Panc1 (cell line): ENCODE data around the gene RIMBP2. TPM values are rescaled to one million over a fixed set of nuclear protein-coding genes. Genes with fewer than 3 reads are reported as not detected.

Experiments
- ATAC-seq: fragments of 200-7000 bp; cut with Tn5 transposase; 2 replicates; pipeline ENCODE4 v1.9.1; 2020; ENCODE audit warnings: mild to moderate bottlenecking, moderate library complexity
- BruUV-seq: library from RNA; stranded (reverse); fragments of 400-500 nt; replicated peaks from 2 replicates; lab custom pipeline; 2021; lab: Mats Ljungman, UMichigan
- CTCF ChIA-PET: fragments of 300-600 bp; sonication (Branson Sonifier 250); formaldehyde crosslinking; loops from one replicate; lab custom pipeline; 2022; ENCODE audit warnings: antibody characterized with exemption; lab: Charles Lee
- POLR2A ChIA-PET: fragments of 300-600 bp; sonication (Branson Sonifier 250); formaldehyde crosslinking; loops from one replicate; lab custom pipeline; 2022; ENCODE audit warnings: antibody characterized with exemption; lab: Charles Lee
- DNase-seq: peaks from one replicate; pipeline ENCODE4 v3.0.0-alpha.2; 2010; ENCODE audit warnings: low read depth, low spot score
- H3K27ac ChIP-seq: 2 replicates; pipeline ENCODE4 v1.5.1; 2011; ENCODE audit warnings: mild to moderate bottlenecking, low read length, inconsistent platforms
- H3K27me3 ChIP-seq: fragments of 200-500 bp; sonication (Bioruptor generic); 2 replicates; pipeline ENCODE4 v1.6.0; 2014; ENCODE audit warnings: low read length, inconsistent platforms; ENCODE audit not compliant: control insufficient read depth, insufficient read depth
- H3K36me3 ChIP-seq: fragments of 200-500 bp; sonication (Bioruptor generic); 2 replicates; pipeline ENCODE4 v1.5.1; 2014; ENCODE audit warnings: inconsistent platforms, mild to moderate bottlenecking, low read length, moderate library complexity; ENCODE audit not compliant: control insufficient read depth, insufficient read depth
- H3K4me1 ChIP-seq: 2 replicates; pipeline ENCODE4 v1.5.1; 2011; ENCODE audit warnings: inconsistent platforms, mild to moderate bottlenecking, low read length, moderate library complexity; ENCODE audit not compliant: control insufficient read depth, insufficient read depth
- H3K4me3 ChIP-seq, 2 experiments: 2 replicates each; pipeline ENCODE4 v1.5.1; 2011 to 2012; ENCODE audit warnings: low read depth in 2 of 2, low read length in 2 of 2, mild to moderate bottlenecking in 2 of 2, inconsistent platforms in 1 of 2, moderate library complexity in 1 of 2
- H3K9me3 ChIP-seq: fragments of 200-500 bp; sonication (Bioruptor generic); 2 replicates; pipeline ENCODE4 v1.5.1; 2014; ENCODE audit warnings: low read depth, mild to moderate bottlenecking, inconsistent platforms, low read length, moderate library complexity; ENCODE audit not compliant: control insufficient read depth, insufficient read depth
- CTCF ChIP-seq: fragments of 450-650 bp; IDR thresholded peaks from 2 replicates; pipeline ENCODE4 v1.5.1; 2017; ENCODE audit warnings: mild to moderate bottlenecking
- POLR2AphosphoS5 ChIP-seq: IDR thresholded peaks from 2 replicates; pipeline ENCODE4 v1.6.1; 2012; ENCODE audit warnings: mild to moderate bottlenecking, low read depth, low read length, moderate library complexity
- REST ChIP-seq, 2 experiments: IDR thresholded peaks; 2 replicates each; pipeline ENCODE4 v1.6.1; 2011 to 2012; ENCODE audit warnings: low read depth in 2 of 2, control low read depth in 1 of 2, low read length in 1 of 2, mild to moderate bottlenecking in 1 of 2, moderate library complexity in 1 of 2; ENCODE audit not compliant: insufficient read depth in 1 of 2
- SIN3A ChIP-seq: IDR thresholded peaks from 2 replicates; pipeline ENCODE4 v1.6.1; 2012; ENCODE audit warnings: low read depth, mild to moderate bottlenecking, low read length, moderate library complexity, borderline replicate concordance; ENCODE audit not compliant: insufficient read depth
- TCF7L2 ChIP-seq: IDR thresholded peaks from 2 replicates; pipeline ENCODE4 v1.6.1; 2011; ENCODE audit warnings: mild to moderate bottlenecking, low read depth, low read length, inconsistent platforms
- in situ Hi-C: cut with HindIII; loops from 2 replicates; pipeline ENCODE4 v1.10.0; 2016; ENCODE audit warnings: low sequenced_read_pairs, low pct_unique_long_range_greater_than_20kb
- intact Hi-C: fragments of 100-400 bp; cut with micrococcal nuclease; formaldehyde crosslinking; loops from one replicate; pipeline ENCODE4 v1.10.0; 2022; ENCODE audit not compliant: unreplicated experiment
- total RNA-seq: library from RNA; stranded (reverse); gene quantifications from one replicate; pipeline ENCODE4 v1.2.1, GENCODE V29; 2021; ENCODE audit not compliant: unreplicated experiment

The RIMBP2 gene
- total RNA-seq, 1 experiment from 2014 or later: not detected

- TF ChIP-seq TCF7L2: no peak
- TF ChIP-seq CTCF: no peak
- TF ChIP-seq REST (IDR thresholded peaks at IDR 0.05; ENCODE audit: insufficient read depth in 1 of 2, low read depth in 2 of 2, low read length in 1 of 2): no peak
- no peak for TF ChIP-seq SIN3A
- TF ChIP-seq POLR2AphosphoS5: no peak
- no peaks in the 10 kb centered on the region for H3K9me3 ChIP-seq
- peaks cover 3% of the 10 kb centered on the region; the same call in 1 of the 2 replicates for H3K27me3 ChIP-seq
- ChIA-PET CTCF (no interaction called here), POLR2A (no interaction called here)
- no peaks in the 10 kb centered on the region for H3K4me1 ChIP-seq
- no peak overlapping the region for H3K27ac ChIP-seq
- ATAC-seq (no peak), DNase-seq (no peak)
- H3K4me3 ChIP-seq: no peak overlapping the region
- intact Hi-C loops: no loop called here
- in situ Hi-C loops: no loop called here
- H3K36me3 ChIP-seq: no peaks in the 10 kb centered on the region
- BruUV-seq: no TSS peak
Measured at GRCh38 chr12:130625201-130625600, 90.9 kb downstream of the RIMBP2 start.

- Histone ChIP-seq H3K9me3 (no peaks in the 10 kb centered on the region), H3K4me3 (no peak overlapping the region), H3K27ac (no peak overlapping the region), H3K27me3 (no peaks in the 10 kb centered on the region), H3K36me3 (no peaks in the 10 kb centered on the region), H3K4me1 (no peaks in the 10 kb centered on the region)
- intact Hi-C loops (no loop called here), in situ Hi-C loops (no loop called here)
- ChIA-PET CTCF (no interaction called here), POLR2A (no interaction called here)
- ATAC-seq: no peak
- no peak for DNase-seq
- no TSS peak for BruUV-seq
- TF ChIP-seq REST (IDR thresholded peaks at IDR 0.05; ENCODE audit: insufficient read depth in 1 of 2, low read depth in 2 of 2, low read length in 1 of 2) (no peak), TCF7L2 (no peak), CTCF (no peak), SIN3A (no peak), POLR2AphosphoS5 (no peak)
Measured at GRCh38 chr12:130622803-130623202, 93.3 kb downstream of the RIMBP2 start.
